Hepatocyte (in vitro differentiated cells): ENCODE data around the gene PCBP3. TPM values are rescaled to one million over a fixed set of nuclear protein-coding genes. Genes with fewer than 3 reads are reported as not detected.

ENCODE experiments used
- DNase-seq: peaks from one replicate; pipeline ENCODE4 v3.0.0-alpha.2; 2016; ENCODE audit warnings: low spot score
- H2AFZ ChIP-seq: fragments of 200-600 bp; sonication (generic); 2 replicates; pipeline ENCODE4 v1.6.0; 2016; ENCODE audit warnings: antibody characterized with exemption, mild to moderate bottlenecking
- H3K27ac ChIP-seq: fragments of 200-600 bp; sonication (generic); 2 replicates; pipeline ENCODE4 v1.5.1; 2016; ENCODE audit warnings: mild to moderate bottlenecking
- H3K27me3 ChIP-seq: fragments of 200-600 bp; sonication (generic); 2 replicates; pipeline ENCODE4 v1.6.1; 2016
- H3K36me3 ChIP-seq: fragments of 200-600 bp; sonication (generic); replicated peaks from 2 replicates; pipeline ENCODE4 v1.5.1; 2016; ENCODE audit warnings: low read depth; ENCODE audit not compliant: insufficient read depth
- H3K4me1 ChIP-seq: fragments of 200-600 bp; sonication (generic); 2 replicates; pipeline ENCODE4 v1.5.1; 2016; ENCODE audit warnings: mild to moderate bottlenecking, moderate library complexity; ENCODE audit not compliant: insufficient read depth
- H3K4me2 ChIP-seq: fragments of 200-600 bp; sonication (generic); 2 replicates; pipeline ENCODE4 v1.6.0; 2016
- H3K4me3 ChIP-seq: fragments of 200-600 bp; sonication (generic); 2 replicates; pipeline ENCODE4 v1.5.1; 2016; ENCODE audit warnings: mild to moderate bottlenecking
- H3K79me2 ChIP-seq: fragments of 200-600 bp; sonication (generic); 2 replicates; pipeline ENCODE4 v1.6.0; 2017; ENCODE audit warnings: mild to moderate bottlenecking
- H3K9me2 ChIP-seq: fragments of 200-600 bp; sonication (generic); replicated peaks from 2 replicates; pipeline ENCODE4 v1.6.0; 2017; ENCODE audit warnings: mild to moderate bottlenecking; ENCODE audit not compliant: insufficient read depth
- H3K9me3 ChIP-seq: fragments of 200-600 bp; sonication (generic); 2 replicates; pipeline ENCODE4 v1.5.1; 2016; ENCODE audit warnings: low read depth, mild to moderate bottlenecking
- H4K20me1 ChIP-seq: fragments of 200-600 bp; sonication (generic); 2 replicates; pipeline ENCODE4 v1.6.0; 2016; ENCODE audit warnings: mild to moderate bottlenecking; ENCODE audit not compliant: insufficient read depth, poor library complexity, severe bottlenecking
- CTCF ChIP-seq: fragments of 200-600 bp; sonication (generic); IDR thresholded peaks from 2 replicates; pipeline ENCODE4 v1.5.1; 2016; ENCODE audit warnings: antibody characterized with exemption, mild to moderate bottlenecking; ENCODE audit not compliant: poor library complexity
- EZH2 ChIP-seq: fragments of 200-600 bp; sonication (generic); IDR thresholded peaks from 2 replicates; pipeline ENCODE4 v1.6.1; 2016; ENCODE audit warnings: antibody characterized with exemption, mild to moderate bottlenecking, borderline replicate concordance
- EZH2phosphoT487 ChIP-seq: fragments of 200-600 bp; sonication (generic); IDR thresholded peaks from one replicate; pipeline ENCODE4 v1.6.1; 2018; ENCODE audit warnings: antibody characterized with exemption, mild to moderate bottlenecking, low read depth, moderate library complexity; ENCODE audit not compliant: unreplicated experiment, severe bottlenecking
- WGBS: methylation state at CpG from one replicate; pipeline ENCODE4 v1.1.6; 2016; ENCODE audit warnings: low lambda C conversion rate; ENCODE audit errors: missing lambda C conversion rate; 5-methylcytosine and 5-hydroxymethylcytosine counted together
- polyA plus RNA-seq: library from polyadenylated mRNA; unstranded; fragments of >200 nt; fragmentation: Nextera tagmentation; extraction: Ambion mirVana; gene quantifications from 2 replicates; pipeline ENCODE4 v1.2.1, GENCODE V29; 2016
- total RNA-seq: library from RNA; depleted of rRNA; stranded (reverse); fragments of >200 nt; gene quantifications from 2 replicates; pipeline ENCODE4 v1.2.3, GENCODE V29; 2014

Gene PCBP3
- total RNA-seq (3.1 and 5.5 TPM in 2 replicates), polyA plus RNA-seq (7.2 and 8.8 TPM in 2 replicates)

DNA sequence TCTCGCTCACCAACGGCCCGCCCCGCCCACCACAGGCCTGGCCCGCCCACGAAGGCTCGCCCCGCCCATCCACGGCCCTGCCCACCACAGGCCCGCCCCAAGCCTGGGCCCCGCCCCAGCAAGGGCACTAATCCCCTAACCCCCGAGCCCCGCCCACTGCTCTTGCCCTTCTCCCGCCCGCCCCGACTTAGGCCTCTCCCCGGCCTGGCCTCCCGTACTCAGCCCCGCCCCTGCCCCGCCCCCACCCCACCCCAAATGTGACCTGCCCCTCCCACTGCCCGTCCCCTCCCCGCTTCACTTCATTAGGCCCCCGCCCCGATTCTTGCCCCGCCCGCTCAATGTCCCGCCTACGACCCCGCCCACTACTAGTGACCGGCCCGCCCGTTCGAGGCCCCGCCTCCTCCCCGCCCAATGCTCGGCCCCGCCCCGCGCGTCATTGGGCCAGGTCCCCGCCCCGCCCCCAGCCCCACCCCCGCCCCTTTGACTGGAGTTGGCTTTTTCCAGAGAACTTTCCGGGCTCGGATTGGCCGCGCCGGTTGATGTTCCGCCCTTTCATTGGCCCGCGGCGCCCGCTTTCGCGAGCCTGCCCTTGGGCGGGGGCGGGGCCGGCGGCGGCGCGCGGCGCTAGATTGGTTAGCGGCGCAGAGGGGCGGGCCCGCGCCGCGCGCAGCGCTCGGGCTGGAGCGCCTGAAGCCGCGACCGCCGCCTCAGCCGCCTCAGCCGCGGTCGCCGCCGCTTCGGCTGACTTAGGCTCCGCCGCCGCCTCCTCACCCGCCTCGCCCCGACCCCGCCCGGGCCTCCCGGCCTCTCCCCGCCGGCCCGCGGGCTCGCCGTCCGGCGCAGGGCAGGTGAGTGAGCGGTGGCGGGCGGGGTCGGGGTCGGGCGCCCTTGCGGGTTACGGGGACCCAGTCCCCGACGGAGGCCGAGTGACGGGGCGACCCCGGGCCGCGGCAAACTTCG, at the start of gene PCBP3:
TSS of gene PCBP3 (plus strand) at position 705 of the 960 bp plus-strand sequence. CDS start 206,361 bp downstream, outside the sequence.
- TF ChIP-seq CTCF, result no peak
- TF ChIP-seq EZH2phosphoT487, result no peak
- no peak for TF ChIP-seq EZH2
- Histone ChIP-seq H2AFZ (no peak within 1 kb of the TSS), H3K27me3 (peaks cover 25% of the 10 kb centered on the region), H3K9me3 (no peaks in the 10 kb centered on the region), H3K4me2 (peak within 1 kb of the TSS; percentile 75), H3K36me3 (no peaks in the 10 kb centered on the region), H3K79me2 (peaks cover 3% of the 10 kb centered on the region), H3K4me1 (peaks cover 4% of the 10 kb centered on the region), H4K20me1 (no peaks in the 10 kb centered on the region), H3K4me3 (peak within 1 kb of the TSS; percentile 50), H3K27ac (no peak within 1 kb of the TSS), H3K9me2 (no peaks in the 10 kb centered on the region)
- 2% methylated on average over 7 of the region's 120 CpGs for WGBS
- peak; percentile 97 for DNase-seq

- H2AFZ ChIP-seq, result no peak overlapping the region
- H3K79me2 ChIP-seq, result no peaks in the 10 kb centered on the region
- no peaks in the 10 kb centered on the region for H3K9me2 ChIP-seq
- WGBS, result 89% methylated on average over 17 of the region's 17 CpGs
- TF ChIP-seq EZH2 (no peak), CTCF (no peak), EZH2phosphoT487 (no peak)
- H3K36me3 ChIP-seq, result no peaks in the 10 kb centered on the region
- peaks cover 5% of the 10 kb centered on the region for H3K27me3 ChIP-seq
- no peak overlapping the region for H3K27ac ChIP-seq
- DNase-seq, result no peak
- no peaks in the 10 kb centered on the region for H3K4me1 ChIP-seq
- H4K20me1 ChIP-seq, result no peaks in the 10 kb centered on the region
- no peak overlapping the region for H3K4me2 ChIP-seq
- H3K4me3 ChIP-seq, result no peak overlapping the region
- H3K9me3 ChIP-seq, result no peaks in the 10 kb centered on the region
Measured at GRCh38 chr21:45594721-45595489, 48.6 kb upstream of the PCBP3 start.

DNA sequence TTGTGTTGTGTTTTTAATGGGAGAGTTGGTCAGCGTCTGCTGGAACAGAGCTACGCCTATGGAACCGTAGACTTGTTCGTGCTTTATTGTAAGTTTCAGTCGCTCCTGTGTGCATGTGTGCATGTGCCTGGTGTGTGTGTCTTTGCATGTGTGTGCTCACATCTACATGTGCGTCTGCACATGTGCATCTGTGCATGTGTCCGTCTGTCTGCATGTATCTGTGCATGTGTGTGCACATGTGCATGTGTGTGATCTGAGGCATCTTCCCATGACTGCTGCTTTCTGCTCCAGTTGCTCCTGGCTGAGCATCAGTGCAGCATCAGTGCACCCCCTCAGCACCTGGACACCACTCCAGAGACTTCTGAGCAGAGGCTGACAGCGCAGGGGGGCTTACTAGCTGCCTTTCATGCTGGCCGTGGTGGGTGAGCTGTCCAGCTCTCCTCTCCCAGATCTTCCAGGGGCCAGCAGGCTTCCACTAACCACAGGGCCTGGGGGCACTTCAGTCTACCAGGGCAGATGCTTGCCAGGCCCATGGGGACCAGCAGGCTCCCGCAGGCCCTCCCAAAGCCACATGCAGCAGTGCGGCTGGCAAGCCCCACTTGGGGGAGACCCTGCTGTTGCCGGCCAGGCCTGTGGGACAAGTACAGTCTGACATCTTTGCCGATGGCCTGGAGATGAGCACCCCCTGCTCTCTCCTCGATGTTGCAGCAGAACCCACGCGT, 47.8 kb upstream of the PCBP3 start:
- Histone ChIP-seq H3K9me3 (no peaks in the 10 kb centered on the region), H3K9me2 (no peaks in the 10 kb centered on the region), H2AFZ (no peak overlapping the region), H3K4me1 (no peaks in the 10 kb centered on the region), H4K20me1 (no peaks in the 10 kb centered on the region), H3K79me2 (no peaks in the 10 kb centered on the region), H3K4me3 (no peak overlapping the region), H3K4me2 (no peak overlapping the region), H3K36me3 (no peaks in the 10 kb centered on the region), H3K27me3 (no peaks in the 10 kb centered on the region), H3K27ac (no peak overlapping the region)
- TF ChIP-seq EZH2 (no peak), EZH2phosphoT487 (no peak), CTCF (no peak)
- WGBS, result 90% methylated on average over 16 of the region's 16 CpGs
- DNase-seq, result no peak
